Skeletal muscle cell (primary cell): ENCODE measurements around the gene RRP1.

Experiments used
- DNase-seq: peaks from one replicate; pipeline ENCODE4 v3.0.0-alpha.2; 2010; ENCODE audit warnings: low read depth
- H3K4me3 ChIP-seq: 2 replicates; pipeline ENCODE4 v1.5.1; 2011; ENCODE audit warnings: low read depth, mild to moderate bottlenecking, control low read depth, low read length, moderate library complexity

The RRP1 gene

GRCh38 chr21:43797925-43798715, 8.7 kb downstream of the RRP1 start:
- DNase-seq: no peak
- H3K4me3 ChIP-seq: no peak overlapping the region

- H3K4me3 ChIP-seq: no peak overlapping the region
- no peak for DNase-seq
These were observed 10.0 kb downstream of the RRP1 start for GRCh38 chr21:43799301-43799840.

GRCh38 chr21:43800124-43800523, 10.7 kb downstream of the RRP1 start:
- DNase-seq: no peak
- H3K4me3 ChIP-seq: no peak overlapping the region

GRCh38 chr21:43800566-43800965, 11.2 kb downstream of the RRP1 start:
- DNase-seq: no peak
- H3K4me3 ChIP-seq: no peak overlapping the region

GRCh38 chr21:43801006-43801783, 11.8 kb downstream of the RRP1 start:
- no peak for DNase-seq
- no peak overlapping the region for H3K4me3 ChIP-seq

- no peak for DNase-seq
- no peak overlapping the region for H3K4me3 ChIP-seq
These were observed 13.4 kb downstream of the RRP1 start for GRCh38 chr21:43802713-43803313.

- H3K4me3 ChIP-seq: no peak overlapping the region
- DNase-seq: no peak
These were observed 14.4 kb downstream of the RRP1 start for GRCh38 chr21:43803558-43804300.

- H3K4me3 ChIP-seq: no peak overlapping the region
- no peak for DNase-seq
These were observed 16.0 kb downstream of the RRP1 start for GRCh38 chr21:43805275-43805800.

- no peak overlapping the region for H3K4me3 ChIP-seq
- DNase-seq: no peak
These were observed 16.8 kb downstream of the RRP1 start for GRCh38 chr21:43806017-43806710.

GRCh38 chr21:43808367-43808766, 19.0 kb downstream of the RRP1 start:
- DNase-seq: no peak
- H3K4me3 ChIP-seq: no peak overlapping the region

GRCh38 chr21:43808832-43809251, 19.5 kb downstream of the RRP1 start:
- no peak overlapping the region for H3K4me3 ChIP-seq

GRCh38 chr21:43809346-43809799, 20.0 kb downstream of the RRP1 start:
- no peak overlapping the region for H3K4me3 ChIP-seq
- no peak for DNase-seq

More at GRCh38 chr21:43808832-43809251, 19.5 kb downstream of the RRP1 start:
- DNase-seq: no peak

GRCh38 chr21:43809853-43810504, 20.6 kb downstream of the RRP1 start:
- no peak overlapping the region for H3K4me3 ChIP-seq
- no peak for DNase-seq

- DNase-seq: no peak
- H3K4me3 ChIP-seq: no peak overlapping the region
These were observed 21.3 kb downstream of the RRP1 start for GRCh38 chr21:43810505-43811261.

- no peak for DNase-seq
- H3K4me3 ChIP-seq: no peak overlapping the region
These were observed 22.1 kb downstream of the RRP1 start for GRCh38 chr21:43811262-43812105.

GRCh38 chr21:43812139-43812821, 22.9 kb downstream of the RRP1 start:
- no peak overlapping the region for H3K4me3 ChIP-seq
- no peak for DNase-seq
